ENCODE results near the gene GARNL3. TPM values are rescaled to one million over a fixed set of nuclear protein-coding genes. Genes with fewer than 3 reads are reported as not detected.

GARNL3 gene
- total RNA-seq, 1 experiment from 2014 or later, result 11.8 TPM

DNA sequence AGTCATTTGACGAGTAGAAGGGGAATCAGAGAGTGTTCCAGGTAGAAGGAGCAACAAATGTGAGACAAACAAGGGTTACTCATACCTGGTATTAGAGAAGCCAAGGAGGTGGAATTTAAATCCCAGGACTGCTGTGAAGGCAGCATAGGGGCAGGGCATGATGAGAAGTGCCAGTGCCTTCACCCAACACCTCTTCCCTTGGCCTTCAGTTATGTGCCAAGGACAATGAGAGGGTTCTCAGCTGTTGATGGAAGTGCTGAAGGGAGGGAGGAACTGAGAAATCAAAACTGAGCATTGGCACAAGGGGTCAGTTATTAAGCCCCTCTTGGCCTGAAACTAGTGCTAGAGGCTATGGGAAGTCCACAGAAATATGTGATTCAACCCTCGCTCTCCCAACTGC lies 50.3 kb downstream of the GARNL3 start:
- POLR2A ChIA-PET, result interaction anchor here (0.5 kb wide), 1 partner anchor 90 kb away, joined by 12 read pairs; no protein-coding TSS in a partner anchor
- intact Hi-C loops (cut with micrococcal nuclease; ENCODE audit: unreplicated experiment), result no loop called here

DNA sequence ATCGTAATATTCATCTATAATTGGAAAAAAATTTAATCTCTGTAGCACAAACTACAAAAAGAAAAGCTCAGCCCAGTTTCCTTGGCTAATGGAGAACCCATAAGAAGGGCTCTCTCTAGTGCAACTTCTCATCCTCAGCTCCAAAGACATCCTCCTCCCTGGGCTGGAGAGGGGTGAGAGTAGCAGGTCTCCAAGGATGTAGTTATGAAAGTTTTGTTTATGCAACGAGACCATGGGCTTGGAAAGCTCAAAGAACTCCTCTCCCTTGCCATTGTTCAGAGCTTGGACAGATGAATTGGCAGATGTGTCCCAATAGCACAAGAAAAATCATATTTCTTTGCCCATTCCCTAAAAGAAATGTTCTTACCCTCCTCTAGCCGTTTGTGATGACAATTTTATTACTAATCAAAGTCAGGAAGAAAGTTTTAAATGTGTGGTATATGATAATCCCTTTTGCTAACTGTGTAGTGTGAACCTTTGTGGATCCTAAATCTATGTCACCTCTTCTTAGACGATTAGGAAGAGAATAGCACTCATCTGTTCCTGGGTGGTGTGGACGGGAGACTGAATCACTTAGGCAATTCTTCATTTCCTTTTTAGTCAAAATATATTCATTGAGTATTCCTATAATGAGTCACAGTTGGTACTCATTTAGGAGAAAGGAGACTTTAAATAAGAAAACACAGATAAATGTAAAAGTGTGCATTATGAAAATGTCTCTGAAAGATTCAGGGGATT lies 52.2 kb downstream of the GARNL3 start:
- no peaks in the 10 kb centered on the region for H3K27me3 ChIP-seq (replicated peaks; ENCODE audit: control insufficient read depth, insufficient read depth, low read length)
- Mint-ChIP-seq H3K27me3 (ENCODE audit: insufficient read depth, unreplicated experiment) (no peaks in the 10 kb centered on the region), H3K36me3 (ENCODE audit: insufficient read depth, unreplicated experiment) (no peaks in the 10 kb centered on the region), H3K4me1 (ENCODE audit: low read depth, unreplicated experiment) (no peaks in the 10 kb centered on the region), H3K4me3 (ENCODE audit: unreplicated experiment) (no peak overlapping the region), H3K27ac (ENCODE audit: unreplicated experiment) (no peak overlapping the region), H3K9me3 (ENCODE audit: unreplicated experiment) (no peaks in the 10 kb centered on the region)
- H3K4me3 ChIP-seq (ENCODE audit: low read depth, low read length), result no peak overlapping the region
- DNase-seq, result no peak
- TF ChIP-seq, protein P1, sequence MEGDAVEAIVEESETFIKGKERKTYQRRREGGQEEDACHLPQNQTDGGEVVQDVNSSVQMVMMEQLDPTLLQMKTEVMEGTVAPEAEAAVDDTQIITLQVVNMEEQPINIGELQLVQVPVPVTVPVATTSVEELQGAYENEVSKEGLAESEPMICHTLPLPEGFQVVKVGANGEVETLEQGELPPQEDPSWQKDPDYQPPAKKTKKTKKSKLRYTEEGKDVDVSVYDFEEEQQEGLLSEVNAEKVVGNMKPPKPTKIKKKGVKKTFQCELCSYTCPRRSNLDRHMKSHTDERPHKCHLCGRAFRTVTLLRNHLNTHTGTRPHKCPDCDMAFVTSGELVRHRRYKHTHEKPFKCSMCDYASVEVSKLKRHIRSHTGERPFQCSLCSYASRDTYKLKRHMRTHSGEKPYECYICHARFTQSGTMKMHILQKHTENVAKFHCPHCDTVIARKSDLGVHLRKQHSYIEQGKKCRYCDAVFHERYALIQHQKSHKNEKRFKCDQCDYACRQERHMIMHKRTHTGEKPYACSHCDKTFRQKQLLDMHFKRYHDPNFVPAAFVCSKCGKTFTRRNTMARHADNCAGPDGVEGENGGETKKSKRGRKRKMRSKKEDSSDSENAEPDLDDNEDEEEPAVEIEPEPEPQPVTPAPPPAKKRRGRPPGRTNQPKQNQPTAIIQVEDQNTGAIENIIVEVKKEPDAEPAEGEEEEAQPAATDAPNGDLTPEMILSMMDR (IDR thresholded peaks at IDR 0.05; ENCODE audit: insufficient read depth in 1 of 2, low read depth in 1 of 2, low read length in 1 of 2, severe bottlenecking in 1 of 2, unreplicated experiment in 1 of 2), result no peak
- no peaks in the 10 kb centered on the region for H3K9me3 ChIP-seq
- H3K36me3 ChIP-seq (ENCODE audit: control insufficient read depth, insufficient read depth, low read length), result no peaks in the 10 kb centered on the region; the same call in 1 of the 2 replicates
- ChIA-PET CTCF (no interaction called here), POLR2A (no interaction called here)
- H3K4me1 ChIP-seq, result no peaks in the 10 kb centered on the region
- no TSS peak for BruUV-seq (replicated peaks)
- intact Hi-C loops (cut with micrococcal nuclease; ENCODE audit: unreplicated experiment), result no loop called here

More for the DNA sequence above, 50.3 kb downstream of the GARNL3 start:
- H3K9me3 ChIP-seq, result no peaks in the 10 kb centered on the region
- BruUV-seq (replicated peaks), result no TSS peak
- H3K4me1 Mint-ChIP-seq (ENCODE audit: low read depth, unreplicated experiment), result peaks cover under 1% of the 10 kb centered on the region
- H3K27me3 Mint-ChIP-seq (ENCODE audit: insufficient read depth, unreplicated experiment), result no peaks in the 10 kb centered on the region
- no peaks in the 10 kb centered on the region for H3K36me3 Mint-ChIP-seq (ENCODE audit: insufficient read depth, unreplicated experiment)
- no peak for DNase-seq
- H3K4me3 ChIP-seq (ENCODE audit: low read depth, low read length), result no peak overlapping the region
- TF ChIP-seq, protein P1 (IDR thresholded peaks at IDR 0.05; ENCODE audit: insufficient read depth in 1 of 2, low read depth in 1 of 2, low read length in 1 of 2, severe bottlenecking in 1 of 2, unreplicated experiment in 1 of 2), result no peak
- CTCF ChIA-PET, result no interaction called here
- H3K27me3 ChIP-seq (replicated peaks; ENCODE audit: control insufficient read depth, insufficient read depth, low read length), result no peaks in the 10 kb centered on the region
- no peaks in the 10 kb centered on the region; the same call in 1 of the 2 replicates for H3K36me3 ChIP-seq (ENCODE audit: control insufficient read depth, insufficient read depth, low read length)
- no peak overlapping the region for H3K27ac Mint-ChIP-seq (ENCODE audit: unreplicated experiment)
- no peaks in the 10 kb centered on the region for H3K4me1 ChIP-seq
- H3K9me3 Mint-ChIP-seq (ENCODE audit: unreplicated experiment), result no peaks in the 10 kb centered on the region
- no peak overlapping the region for H3K4me3 Mint-ChIP-seq (ENCODE audit: unreplicated experiment)

DNA sequence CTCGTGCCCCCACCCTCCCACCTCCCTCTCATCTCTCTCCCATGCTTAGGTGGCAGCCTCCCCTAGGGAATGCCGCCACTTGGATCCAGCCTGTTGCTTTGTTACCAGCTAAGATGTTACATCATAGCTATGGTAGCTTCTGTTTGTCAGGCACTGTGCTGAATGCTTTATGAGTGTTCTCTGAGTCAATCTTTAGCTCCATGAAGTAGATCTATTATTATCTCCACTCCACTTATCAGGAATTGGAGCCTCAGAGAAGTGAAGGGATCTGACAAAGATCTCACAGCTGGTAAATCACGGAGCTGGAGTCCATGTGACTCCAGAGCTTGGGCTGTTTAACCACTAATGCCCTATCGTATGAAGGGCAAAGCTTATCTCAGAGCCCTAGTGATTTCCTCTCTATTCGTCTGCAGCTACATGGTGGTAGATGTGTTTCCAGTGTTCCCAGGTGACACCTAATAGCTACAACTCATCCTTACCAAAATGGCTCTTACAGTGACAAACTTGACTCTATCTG lies 54.1 kb downstream of the GARNL3 start:
- no peaks in the 10 kb centered on the region for H3K4me1 ChIP-seq
- Mint-ChIP-seq H3K27ac (ENCODE audit: unreplicated experiment) (no peak overlapping the region), H3K27me3 (ENCODE audit: insufficient read depth, unreplicated experiment) (no peaks in the 10 kb centered on the region), H3K36me3 (ENCODE audit: insufficient read depth, unreplicated experiment) (no peaks in the 10 kb centered on the region), H3K4me1 (ENCODE audit: low read depth, unreplicated experiment) (no peaks in the 10 kb centered on the region), H3K4me3 (ENCODE audit: unreplicated experiment) (no peak overlapping the region), H3K9me3 (ENCODE audit: unreplicated experiment) (no peaks in the 10 kb centered on the region)
- intact Hi-C loops (cut with micrococcal nuclease; ENCODE audit: unreplicated experiment), result no loop called here
- no peak overlapping the region for H3K4me3 ChIP-seq (ENCODE audit: low read depth, low read length)
- DNase-seq, result no peak
- POLR2A ChIA-PET, result no interaction called here
- no peaks in the 10 kb centered on the region for H3K27me3 ChIP-seq (replicated peaks; ENCODE audit: control insufficient read depth, insufficient read depth, low read length)
- TF ChIP-seq, protein P1 (IDR thresholded peaks at IDR 0.05; ENCODE audit: insufficient read depth in 1 of 2, low read depth in 1 of 2, low read length in 1 of 2, severe bottlenecking in 1 of 2, unreplicated experiment in 1 of 2), result no peak
- no TSS peak for BruUV-seq (replicated peaks)
- H3K36me3 ChIP-seq (ENCODE audit: control insufficient read depth, insufficient read depth, low read length), result no peaks in the 10 kb centered on the region; the same call in 1 of the 2 replicates
- H3K9me3 ChIP-seq, result no peaks in the 10 kb centered on the region
- CTCF ChIA-PET, result interaction anchor here (0.6 to 1.9 kb wide), 2 partner anchors 9 to 95 kb away, joined by 3 to 5 read pairs; no protein-coding TSS in a partner anchor
